Tibial nerve (tissue), 4 donors: ENCODE data around the gene PIP5K1B. TPM values are rescaled to one million over a fixed set of nuclear protein-coding genes. Genes with fewer than 3 reads are reported as not detected.

Experiments
- DNase-seq, 2 donors: peaks; one replicate each; pipeline ENCODE4 v3.0.0-alpha.2; 2019; ENCODE audit warnings: low spot score in 2 of 2
- H3K27ac ChIP-seq, 4 donors: fragments of 200-600 bp; sonication (generic) in 3 of 4; one replicate each; pipeline ENCODE4 v1.5.1; 2017 to 2019; ENCODE audit warnings: mild to moderate bottlenecking in 1 of 4
- H3K27me3 ChIP-seq, 2 donors: fragments of 200-600 bp; sonication (generic) in 1 of 2; one replicate each; pipeline versions ENCODE4 v1.5.1 to v1.6.0; 2017 to 2019
- H3K36me3 ChIP-seq, 3 donors: fragments of 200-600 bp; sonication (generic); one replicate each; pipeline ENCODE4 v1.5.1; 2018 to 2019
- H3K4me1 ChIP-seq, 4 donors: fragments of 200-600 bp; sonication (generic) in 3 of 4; one replicate each; pipeline ENCODE4 v1.5.1; 2017 to 2019
- H3K4me3 ChIP-seq, 4 donors: fragments of 200-600 bp; sonication (generic) in 3 of 4; one replicate each; pipeline ENCODE4 v1.5.1; 2017 to 2019; ENCODE audit warnings: mild to moderate bottlenecking in 1 of 4, moderate library complexity in 1 of 4
- H3K9me3 ChIP-seq, 4 donors: fragments of 200-600 bp; sonication (generic) in 3 of 4; one replicate each; pipeline ENCODE4 v1.5.1; 2017 to 2019
- CTCF ChIP-seq, 5 experiments: fragments of 200-600 bp in 3 of 5; fragments of 450-650 bp in 2 of 5; sonication (generic) in 3 of 5; IDR thresholded peaks; one replicate each; pipeline ENCODE4 v1.5.1; 2016 to 2019; ENCODE audit warnings: antibody characterized with exemption in 5 of 5, mild to moderate bottlenecking in 3 of 5, moderate library complexity in 2 of 5
- EP300 ChIP-seq, 2 donors: sonication (generic); formaldehyde crosslinking; IDR thresholded peaks; one replicate each; pipeline ENCODE4 v1.6.1; 2017; ENCODE audit warnings: antibody characterized with exemption in 2 of 2, mild to moderate bottlenecking in 1 of 2
- POLR2A ChIP-seq, 2 donors: fragments of 450-650 bp; IDR thresholded peaks; one replicate each; pipeline ENCODE4 v1.6.1; 2017; ENCODE audit warnings: antibody characterized with exemption in 2 of 2, mild to moderate bottlenecking in 2 of 2, moderate library complexity in 2 of 2
- WGBS, 2 donors: methylation state at CpG; one replicate each; pipeline ENCODE4 v1.1.5; 2018; 5-methylcytosine and 5-hydroxymethylcytosine counted together
- total RNA-seq, 4 donors: library from RNA; depleted of rRNA; stranded (reverse); fragments of >200 nt; gene quantifications; one replicate each; pipeline ENCODE4 v1.1.0, GENCODE V29; 2016

The PIP5K1B gene
- total RNA-seq, 4 donors from 2014 or later, result 0.20 to 6.8 (median 3.5) TPM

- 60 to 69% methylated on average over 6 of the region's 6 CpGs for WGBS, 2 donors
- H3K27me3 ChIP-seq, result no peaks in the 10 kb centered on the region
- H3K9me3 ChIP-seq, result no peaks in the 10 kb centered on the region
- TF ChIP-seq CTCF (IDR thresholded peaks at IDR 0.05), result no peak
- TF ChIP-seq POLR2A (IDR thresholded peaks at IDR 0.05), result no peak
- no peak for TF ChIP-seq EP300 (IDR thresholded peaks at IDR 0.05)
- H3K36me3 ChIP-seq, result no peaks in the 10 kb centered on the region
- no peak overlapping the region for H3K4me3 ChIP-seq
- no peak overlapping the region for H3K27ac ChIP-seq
- peaks cover 0 to 8% (median 2%) of the 10 kb centered on the region in 4 donors for H3K4me1 ChIP-seq
- DNase-seq, result no peak
These were observed 193.9 kb downstream of the PIP5K1B start for GRCh38 chr9:68898781-68899439.

DNA sequence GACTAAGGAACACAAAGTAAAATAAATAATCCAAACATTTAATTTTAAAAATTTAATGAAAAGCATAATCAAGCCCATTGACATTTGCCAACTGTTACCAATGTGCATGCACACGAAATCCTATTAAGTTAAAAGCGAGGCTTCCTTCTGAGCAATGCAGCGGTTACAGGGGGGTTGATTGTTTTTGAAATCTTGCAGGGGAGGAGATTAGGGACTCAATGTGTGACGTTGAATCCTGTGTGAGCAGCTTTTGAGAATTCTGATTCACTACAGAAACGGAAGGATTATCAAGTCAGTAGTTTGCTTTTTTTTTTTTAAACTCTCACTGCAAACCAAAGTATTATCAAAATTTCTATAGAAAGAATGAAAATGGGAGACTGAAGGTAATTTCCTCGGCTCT is 199.4 kb downstream of the PIP5K1B start:
- WGBS, 2 donors, result 44 to 56% methylated on average over 6 of the region's 6 CpGs
- Histone ChIP-seq H3K27me3 (no peaks in the 10 kb centered on the region), H3K9me3 (no peaks in the 10 kb centered on the region), H3K36me3 (no peaks in the 10 kb centered on the region), H3K4me3 (no peak overlapping the region), H3K4me1 (no peaks in the 10 kb centered on the region), H3K27ac (no peak overlapping the region)
- DNase-seq, result no peak
- no peak for TF ChIP-seq EP300 (IDR thresholded peaks at IDR 0.05)
- no peak for TF ChIP-seq CTCF (IDR thresholded peaks at IDR 0.05)
- TF ChIP-seq POLR2A (IDR thresholded peaks at IDR 0.05), result no peak

GRCh38 chr9:68905129-68905528 is 200.1 kb downstream of the PIP5K1B start:
- TF ChIP-seq POLR2A (IDR thresholded peaks at IDR 0.05) (no peak), CTCF (IDR thresholded peaks at IDR 0.05) (no peak), EP300 (IDR thresholded peaks at IDR 0.05) (no peak)
- WGBS, 2 donors, result 66 to 72% methylated on average over 3 of the region's 3 CpGs
- no peak overlapping the region for H3K4me3 ChIP-seq
- H3K27ac ChIP-seq, result no peak overlapping the region
- DNase-seq, result no peak
- no peaks in the 10 kb centered on the region for H3K36me3 ChIP-seq
- H3K4me1 ChIP-seq, result no peaks in the 10 kb centered on the region
- H3K9me3 ChIP-seq, result no peaks in the 10 kb centered on the region
- H3K27me3 ChIP-seq, result no peaks in the 10 kb centered on the region

DNA sequence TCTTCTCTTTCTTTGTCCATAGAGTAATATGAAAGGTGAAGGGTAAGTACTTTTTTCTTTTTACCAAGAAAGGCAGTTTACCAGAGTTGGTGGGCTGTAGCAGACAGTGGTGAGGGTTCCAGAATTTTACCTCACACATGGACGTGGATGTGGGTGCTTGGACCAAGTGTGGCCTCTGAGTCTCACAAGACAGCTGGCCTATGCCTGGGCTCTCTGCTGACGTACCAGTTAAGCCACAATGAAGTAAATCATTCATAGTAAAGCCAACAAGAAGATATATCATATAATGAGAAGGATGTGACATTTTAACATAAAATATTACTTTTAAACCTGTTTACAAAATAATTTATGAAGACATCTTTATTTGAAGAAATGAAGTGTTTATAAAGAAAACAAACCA is 202.9 kb downstream of the PIP5K1B start:
- TF ChIP-seq EP300 (IDR thresholded peaks at IDR 0.05) (no peak), POLR2A (IDR thresholded peaks at IDR 0.05) (no peak), CTCF (IDR thresholded peaks at IDR 0.05) (no peak)
- H3K9me3 ChIP-seq, result no peaks in the 10 kb centered on the region
- no peak for DNase-seq
- WGBS, 2 donors, result 78 to 90% methylated on average over 2 of the region's 2 CpGs
- H3K27me3 ChIP-seq, result no peaks in the 10 kb centered on the region
- H3K27ac ChIP-seq, result no peak overlapping the region
- no peak overlapping the region for H3K4me3 ChIP-seq
- no peaks in the 10 kb centered on the region for H3K4me1 ChIP-seq
- no peaks in the 10 kb centered on the region for H3K36me3 ChIP-seq

DNA sequence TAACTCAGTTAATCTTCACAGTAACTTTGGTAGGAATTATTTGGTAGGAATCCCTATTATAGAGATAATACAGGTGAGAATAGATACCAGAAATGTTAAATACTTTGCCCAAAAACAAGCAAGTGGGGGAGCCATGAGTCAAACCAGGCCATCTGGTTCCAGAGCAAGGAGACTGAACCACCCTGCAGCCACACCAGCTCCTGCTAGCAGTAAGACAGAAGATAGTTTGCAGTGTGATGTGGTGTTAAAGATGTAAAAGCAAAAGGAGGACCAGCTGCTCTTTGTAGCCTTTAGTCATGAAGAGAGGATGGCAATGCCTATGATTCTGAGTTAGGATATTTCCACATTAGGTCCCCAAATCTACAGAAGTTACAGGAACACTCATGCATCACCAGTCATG is 207.5 kb downstream of the PIP5K1B start:
- no peaks in the 10 kb centered on the region for H3K27me3 ChIP-seq
- H3K27ac ChIP-seq, result no peak overlapping the region
- no peak overlapping the region for H3K4me3 ChIP-seq
- no peaks in the 10 kb centered on the region for H3K9me3 ChIP-seq
- TF ChIP-seq EP300 (IDR thresholded peaks at IDR 0.05) (no peak), POLR2A (IDR thresholded peaks at IDR 0.05) (no peak), CTCF (IDR thresholded peaks at IDR 0.05) (no peak)
- H3K36me3 ChIP-seq, result no peaks in the 10 kb centered on the region
- H3K4me1 ChIP-seq, result no peaks in the 10 kb centered on the region
- DNase-seq, result no peak
